D721Med (cell line): ENCODE data around the gene AMT.

Experiments used
- DNase-seq: peaks from one replicate; pipeline ENCODE4 v3.0.0; 2011; ENCODE audit warnings: low spot score; ENCODE audit not compliant: insufficient read length
- FAIRE-seq: peaks from 2 replicates; lab custom pipeline; 2011; peaks lifted over from hg19 to GRCh38; lab: Jason Lieb, UNC
- TF ChIP-seq, protein P1 (sequence below): IDR thresholded peaks from 2 replicates; pipeline ENCODE4 v1.5.1; 2012; ENCODE audit warnings: mild to moderate bottlenecking, control low read depth; ENCODE audit not compliant: insufficient read depth; ENCODE audit errors: missing control alignments

AMT gene

DNA sequence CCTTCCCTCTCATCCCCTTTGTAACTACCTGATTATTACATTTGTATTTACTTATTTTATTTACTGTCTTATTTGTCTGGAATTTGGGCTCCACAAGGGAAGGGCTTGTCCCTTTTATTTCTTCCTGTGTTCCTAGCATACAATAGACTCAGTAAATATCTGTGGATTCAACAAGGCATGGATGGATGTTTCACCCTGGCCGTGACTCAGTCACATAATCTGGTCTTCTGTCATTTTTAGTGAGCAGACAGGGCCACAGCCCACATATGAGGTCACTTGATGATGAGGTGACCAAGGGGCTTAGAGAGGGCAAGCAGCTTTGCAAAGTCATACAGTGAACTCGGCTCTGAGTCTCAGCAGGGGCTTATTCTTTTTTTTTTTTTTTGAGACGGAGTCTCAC is 39.9 kb upstream of the AMT start:
- no peak for DNase-seq
- TF ChIP-seq, protein P1, sequence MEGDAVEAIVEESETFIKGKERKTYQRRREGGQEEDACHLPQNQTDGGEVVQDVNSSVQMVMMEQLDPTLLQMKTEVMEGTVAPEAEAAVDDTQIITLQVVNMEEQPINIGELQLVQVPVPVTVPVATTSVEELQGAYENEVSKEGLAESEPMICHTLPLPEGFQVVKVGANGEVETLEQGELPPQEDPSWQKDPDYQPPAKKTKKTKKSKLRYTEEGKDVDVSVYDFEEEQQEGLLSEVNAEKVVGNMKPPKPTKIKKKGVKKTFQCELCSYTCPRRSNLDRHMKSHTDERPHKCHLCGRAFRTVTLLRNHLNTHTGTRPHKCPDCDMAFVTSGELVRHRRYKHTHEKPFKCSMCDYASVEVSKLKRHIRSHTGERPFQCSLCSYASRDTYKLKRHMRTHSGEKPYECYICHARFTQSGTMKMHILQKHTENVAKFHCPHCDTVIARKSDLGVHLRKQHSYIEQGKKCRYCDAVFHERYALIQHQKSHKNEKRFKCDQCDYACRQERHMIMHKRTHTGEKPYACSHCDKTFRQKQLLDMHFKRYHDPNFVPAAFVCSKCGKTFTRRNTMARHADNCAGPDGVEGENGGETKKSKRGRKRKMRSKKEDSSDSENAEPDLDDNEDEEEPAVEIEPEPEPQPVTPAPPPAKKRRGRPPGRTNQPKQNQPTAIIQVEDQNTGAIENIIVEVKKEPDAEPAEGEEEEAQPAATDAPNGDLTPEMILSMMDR = no peak
- no peak for FAIRE-seq

DNA sequence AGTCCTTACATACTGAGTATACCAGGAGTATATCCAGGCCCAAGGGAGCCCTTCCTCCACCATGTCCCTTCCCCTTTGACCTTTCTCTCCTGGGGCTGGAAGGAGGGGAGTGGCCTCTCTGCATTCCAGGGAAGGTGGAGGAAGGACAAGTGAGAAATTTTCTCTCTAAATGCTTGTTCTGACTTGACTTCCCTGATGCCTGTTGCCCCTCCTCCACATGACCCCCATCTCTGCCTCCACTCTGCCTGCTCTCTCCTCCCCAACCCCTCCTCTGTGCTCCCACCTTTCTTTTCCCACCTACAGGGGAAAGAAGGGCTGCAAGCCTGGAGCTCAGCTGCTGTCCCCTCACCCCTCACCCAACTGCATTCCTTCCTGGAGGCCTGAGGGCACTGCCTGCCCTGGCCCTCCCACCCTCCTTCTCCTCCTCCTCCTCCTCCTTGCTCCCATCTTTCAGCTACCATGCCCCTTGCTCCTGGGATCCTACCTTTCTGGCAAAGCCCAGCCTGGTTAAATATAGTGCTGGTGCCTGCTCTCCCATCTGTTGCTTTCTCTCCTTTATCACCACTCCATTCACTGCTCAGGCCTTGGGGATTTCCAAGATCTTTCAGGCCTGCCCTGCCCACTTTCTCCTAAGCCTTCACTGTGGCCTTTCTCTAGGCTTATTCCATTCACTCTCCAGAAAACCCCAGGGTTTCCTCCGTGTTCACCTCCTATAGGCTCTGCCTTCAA is 39.3 kb upstream of the AMT start:
- FAIRE-seq (no peak), DNase-seq (no peak)
- TF ChIP-seq, protein P1 = no peak

DNA sequence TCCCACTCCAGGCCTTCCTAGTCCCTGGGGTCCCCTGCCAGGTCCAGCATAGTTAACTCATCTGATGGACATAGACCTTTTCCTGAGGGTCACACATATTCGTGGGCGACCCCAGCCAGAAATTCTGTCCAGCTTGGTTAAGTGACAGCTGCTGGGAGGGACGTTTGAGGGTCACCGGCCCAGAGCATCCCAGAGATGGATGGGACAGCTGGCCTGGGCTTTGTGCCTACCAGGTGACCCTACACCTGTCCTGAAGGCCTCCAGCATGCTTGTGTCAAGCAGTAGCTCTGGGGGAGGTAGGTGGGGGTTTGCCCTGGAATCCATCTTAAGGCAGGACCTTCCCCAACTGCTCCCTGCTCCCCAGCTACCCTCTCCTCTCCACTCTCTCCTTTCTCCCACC is 38.7 kb upstream of the AMT start:
- FAIRE-seq = no peak
- DNase-seq = no peak
- TF ChIP-seq, protein P1 = no peak

DNA sequence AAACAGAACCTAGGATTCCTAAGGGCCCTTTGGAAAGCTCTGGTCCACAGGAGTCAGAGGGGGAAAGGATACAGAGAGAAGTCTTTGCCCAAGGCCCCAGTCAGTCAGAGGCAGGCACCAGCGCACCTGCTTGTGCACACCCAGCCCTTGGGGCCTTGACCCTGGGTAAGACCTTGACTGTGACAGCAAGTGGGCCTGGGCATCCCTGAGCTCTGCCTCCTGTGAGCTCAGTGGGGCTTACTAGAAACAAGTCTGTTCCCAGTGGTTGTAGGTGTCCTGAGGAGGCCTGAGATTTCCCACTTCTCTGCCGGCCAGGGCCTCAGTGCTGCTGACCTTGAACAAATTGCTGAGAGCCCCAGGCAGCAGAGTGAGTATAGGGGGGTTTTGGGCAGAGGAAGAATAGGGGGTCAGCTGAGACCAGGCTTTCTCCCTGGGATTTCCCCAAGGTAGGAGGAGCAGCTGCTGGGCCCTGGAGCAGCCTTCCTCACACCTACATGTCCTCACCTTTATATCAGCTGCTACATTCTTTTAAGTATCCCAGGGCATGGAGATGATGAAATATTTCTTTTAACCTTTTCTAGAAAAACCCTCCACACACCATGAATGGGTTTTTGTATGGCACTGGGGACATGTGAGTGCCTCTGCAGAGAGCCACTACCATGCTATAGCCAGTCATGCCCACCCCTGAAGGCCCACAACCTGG is 38.1 kb upstream of the AMT start:
- TF ChIP-seq, protein P1 = no peak
- FAIRE-seq (no peak), DNase-seq (no peak)

DNA sequence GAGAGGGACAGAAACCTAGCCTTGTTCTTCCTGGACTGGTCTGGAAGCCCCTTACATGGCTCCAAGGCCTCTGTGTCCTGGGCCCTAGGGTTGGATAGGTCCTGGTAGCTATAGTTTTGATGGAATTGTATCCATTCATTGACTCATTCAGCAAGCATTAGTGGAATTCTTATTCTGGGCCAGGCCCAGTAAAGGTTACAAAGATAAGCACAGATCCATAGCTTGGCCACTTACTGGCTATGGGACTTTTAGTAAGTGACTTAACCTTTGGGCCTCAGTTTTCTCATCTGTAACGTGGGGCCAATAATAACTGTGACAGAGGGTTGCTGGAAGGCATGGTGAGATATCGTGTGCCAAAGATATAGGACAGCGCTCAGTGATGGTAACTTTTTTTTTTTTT is 34.2 kb upstream of the AMT start:
- no peak for DNase-seq
- TF ChIP-seq, protein P1 = no peak
- FAIRE-seq = no peak

DNA sequence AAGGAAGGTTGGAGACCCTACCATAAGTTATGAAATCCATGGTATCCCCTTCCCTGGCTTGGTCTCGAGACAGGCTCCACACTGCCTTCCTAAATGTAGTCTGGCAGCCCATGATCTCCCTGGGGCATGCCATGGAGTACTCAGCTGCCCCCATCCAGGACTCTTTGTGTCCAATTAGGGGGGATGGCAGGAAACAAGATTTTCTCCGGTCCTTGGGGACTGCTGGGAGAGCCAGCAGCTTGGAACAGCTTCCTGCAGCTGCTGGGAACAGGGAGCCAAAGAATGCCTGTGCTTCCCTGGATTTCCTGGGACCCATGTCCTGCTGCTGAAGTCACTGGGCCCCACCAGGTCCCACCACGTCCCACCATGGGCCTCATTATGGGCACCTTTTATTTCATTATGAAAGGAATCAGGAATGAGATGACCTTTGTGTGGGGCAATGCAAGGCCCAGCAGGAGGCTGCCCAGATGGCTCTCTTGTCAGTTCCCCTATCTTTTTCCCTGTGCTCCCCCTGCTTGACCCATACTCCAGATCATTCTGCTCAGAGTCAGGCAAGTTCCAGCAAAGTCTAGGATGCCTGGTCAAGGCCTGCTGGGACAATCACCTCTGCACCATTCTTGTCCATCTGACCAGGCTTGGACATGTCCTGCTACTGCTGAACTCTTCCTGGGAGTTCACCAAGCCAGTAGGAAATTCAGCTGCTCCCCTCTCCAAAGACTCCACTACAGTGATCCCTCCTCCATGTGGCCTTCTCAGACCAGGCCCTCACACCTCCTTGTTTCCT is 32.8 kb upstream of the AMT start:
- FAIRE-seq (no peak), DNase-seq (no peak)
- TF ChIP-seq, protein P1 = no peak
